DOHH2 (cell line): ENCODE results near the gene MKX.

ENCODE experiments used
- H3F3A ChIP-seq: fragments of 200-600 bp; sonication (generic), shearing (Covaris generic); 2 replicates; pipeline ENCODE4 v1.6.0; 2016; ENCODE audit warnings: antibody characterized with exemption, mild to moderate bottlenecking; ENCODE audit not compliant: control insufficient read depth, insufficient read depth
- H3K27ac ChIP-seq: fragments of 200-600 bp; sonication (generic); 2 replicates; pipeline ENCODE4 v1.5.1; 2014; ENCODE audit warnings: low read depth, mild to moderate bottlenecking, low read length, moderate library complexity
- H3K27me3 ChIP-seq: fragments of 200-600 bp; sonication (generic); 2 replicates; pipeline ENCODE4 v1.6.1; 2014; ENCODE audit warnings: mild to moderate bottlenecking, low read length, mixed read lengths; ENCODE audit not compliant: control insufficient read depth
- H3K36me3 ChIP-seq: fragments of 200-600 bp; sonication (generic); 2 replicates; pipeline ENCODE4 v1.6.1; 2014; ENCODE audit warnings: mild to moderate bottlenecking, low read length, moderate library complexity, mixed read lengths; ENCODE audit not compliant: control insufficient read depth
- H3K4me1 ChIP-seq: fragments of 200-600 bp; sonication (generic); 2 replicates; pipeline ENCODE4 v1.6.1; 2014; ENCODE audit warnings: mild to moderate bottlenecking, low read length, mixed read lengths; ENCODE audit not compliant: control insufficient read depth
- H3K4me2 ChIP-seq: fragments of 200-600 bp; sonication (generic); 2 replicates; pipeline ENCODE4 v1.6.0; 2014; ENCODE audit warnings: mild to moderate bottlenecking, low read length, moderate library complexity
- H3K4me3 ChIP-seq: fragments of 200-600 bp; sonication (generic); 2 replicates; pipeline ENCODE4 v1.5.1; 2014; ENCODE audit warnings: mild to moderate bottlenecking, low read length, mixed read lengths
- H3K79me2 ChIP-seq: fragments of 200-600 bp; sonication (generic); 2 replicates; pipeline ENCODE4 v1.6.1; 2014; ENCODE audit warnings: mild to moderate bottlenecking, low read length, mixed read lengths; ENCODE audit not compliant: control insufficient read depth
- H3K9me2 ChIP-seq: fragments of 200-600 bp; sonication (generic); replicated peaks from 2 replicates; pipeline ENCODE4 v1.6.1; 2014; ENCODE audit warnings: mild to moderate bottlenecking, low read length, mixed read lengths; ENCODE audit not compliant: control insufficient read depth
- H3K9me3 ChIP-seq: fragments of 200-600 bp; sonication (generic); 2 replicates; pipeline ENCODE4 v1.6.1; 2014; ENCODE audit warnings: antibody characterized with exemption, low read length, mixed read lengths; ENCODE audit not compliant: control insufficient read depth, insufficient read depth
- H4K20me1 ChIP-seq: fragments of 200-600 bp; sonication (generic); 2 replicates; pipeline ENCODE4 v1.6.0; 2014; ENCODE audit warnings: low read depth, mild to moderate bottlenecking, antibody characterized with exemption, low read length, moderate library complexity; ENCODE audit not compliant: control insufficient read depth, insufficient read depth
- CTCF ChIP-seq: fragments of 200-600 bp; sonication (generic); IDR thresholded peaks from one replicate; pipeline ENCODE4 v1.5.1; 2014; ENCODE audit warnings: antibody characterized with exemption, mild to moderate bottlenecking, low read depth, low read length; ENCODE audit not compliant: poor library complexity, severe bottlenecking
- EZH2phosphoT487 ChIP-seq: fragments of 200-600 bp; sonication (generic); IDR thresholded peaks from 2 replicates; pipeline ENCODE4 v1.6.1; 2017; ENCODE audit warnings: borderline replicate concordance, mild to moderate bottlenecking, antibody characterized with exemption, low read length, moderate library complexity, mixed read lengths

Gene MKX

DNA sequence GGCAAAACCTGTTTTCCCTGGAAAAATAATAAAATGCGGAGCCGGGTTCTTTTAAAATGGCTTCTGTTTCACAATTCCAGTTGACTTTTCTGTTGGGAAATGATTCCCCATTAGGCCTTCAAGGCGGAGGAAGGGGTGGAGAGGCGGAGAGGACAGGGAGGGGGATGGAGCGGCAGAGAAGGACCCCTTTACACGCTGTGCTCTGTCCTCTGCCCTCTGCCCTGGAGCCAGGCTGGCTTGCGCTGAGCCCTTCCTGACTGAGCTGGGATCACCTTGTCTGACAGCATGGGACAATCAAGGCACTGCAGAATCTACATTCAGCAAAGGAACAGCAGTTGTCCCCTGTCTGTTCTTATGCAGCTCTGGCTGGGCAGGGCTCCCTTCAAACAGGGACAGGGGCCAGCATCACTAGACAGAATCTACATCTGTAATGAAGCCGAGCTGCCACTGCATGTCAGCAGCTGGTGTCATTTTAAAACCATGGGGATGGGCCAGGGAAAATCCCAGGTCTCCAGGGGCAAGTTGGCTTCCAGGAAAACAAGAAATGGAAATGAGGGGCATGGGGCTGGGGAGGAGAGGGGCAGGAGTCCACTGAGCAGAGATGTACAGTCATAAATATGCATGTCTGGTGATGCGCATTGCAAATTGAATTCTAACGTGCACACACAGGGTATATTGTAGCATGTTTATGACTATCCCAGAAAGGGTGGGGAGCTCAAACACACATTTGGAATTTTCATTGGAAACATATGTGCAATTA lies 120.0 kb downstream of the MKX start:
- no peaks in the 10 kb centered on the region for H3K27me3 ChIP-seq
- TF ChIP-seq CTCF: no peak
- H3F3A ChIP-seq: no peaks in the 10 kb centered on the region
- no peaks in the 10 kb centered on the region for H3K4me1 ChIP-seq
- no peaks in the 10 kb centered on the region for H3K79me2 ChIP-seq
- H3K36me3 ChIP-seq: no peaks in the 10 kb centered on the region
- H3K27ac ChIP-seq: no peak overlapping the region
- no peaks in the 10 kb centered on the region for H3K9me2 ChIP-seq
- H4K20me1 ChIP-seq: no peaks in the 10 kb centered on the region
- no peaks in the 10 kb centered on the region for H3K9me3 ChIP-seq
- no peak overlapping the region for H3K4me3 ChIP-seq
- H3K4me2 ChIP-seq: no peak overlapping the region

DNA sequence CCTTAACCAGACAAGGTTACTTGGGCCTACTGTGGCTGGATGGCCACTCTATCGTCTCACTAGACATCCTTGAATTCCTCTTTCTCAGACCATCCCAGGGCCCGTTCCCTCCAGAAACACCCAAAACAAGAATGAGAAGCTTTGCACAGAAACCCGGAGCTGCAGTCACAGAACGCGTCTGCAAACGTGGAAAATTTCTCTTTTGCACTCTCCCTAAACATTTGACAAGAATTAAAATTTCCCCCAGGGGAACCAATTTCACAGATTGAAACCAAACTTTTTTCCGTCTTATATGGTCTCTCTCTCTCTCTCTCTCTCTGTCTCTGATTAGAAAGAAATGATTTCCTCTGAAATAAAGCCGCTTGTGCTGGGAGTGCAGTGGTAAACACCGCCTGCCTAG lies 120.7 kb downstream of the MKX start:
- Histone ChIP-seq H3K79me2 (no peaks in the 10 kb centered on the region), H3K9me2 (no peaks in the 10 kb centered on the region), H3K9me3 (no peaks in the 10 kb centered on the region), H3F3A (no peaks in the 10 kb centered on the region), H3K4me3 (no peak overlapping the region), H4K20me1 (no peaks in the 10 kb centered on the region), H3K27ac (no peak overlapping the region), H3K27me3 (0 out of 2 replicates have a peak, but pooled peaks cover 3% of the 10 kb centered on the region), H3K4me2 (no peak overlapping the region), H3K4me1 (no peaks in the 10 kb centered on the region), H3K36me3 (no peaks in the 10 kb centered on the region)
- no peak for TF ChIP-seq CTCF
- TF ChIP-seq EZH2phosphoT487: no peak
